SJSA1 (cell line): ENCODE data around the gene TOMM5. TPM values are rescaled to one million over a fixed set of nuclear protein-coding genes. Genes with fewer than 3 reads are reported as not detected.

Experiments used
- DNase-seq, 2 experiments: peaks; one replicate each; pipeline ENCODE4 v3.0.0-alpha.2; 2015 to 2020; ENCODE audit warnings: low spot score in 2 of 2, low read depth in 1 of 2
- H3K27ac ChIP-seq: fragments of 250-450 bp; sonication (Bioruptor Pico); 2 replicates; pipeline ENCODE4 v1.5.1; 2020; ENCODE audit warnings: mild to moderate bottlenecking, moderate library complexity
- H3K27me3 ChIP-seq: fragments of 250-450 bp; sonication (Bioruptor Pico); replicated peaks from 2 replicates; pipeline ENCODE4 v1.5.1; 2020; ENCODE audit warnings: mild to moderate bottlenecking, moderate library complexity
- H3K36me3 ChIP-seq: fragments of 250-450 bp; sonication (Bioruptor Pico); 2 replicates; pipeline ENCODE4 v1.5.1; 2020; ENCODE audit warnings: mild to moderate bottlenecking
- H3K4me1 ChIP-seq: fragments of 250-450 bp; sonication (Bioruptor Pico); replicated peaks from 2 replicates; pipeline ENCODE4 v1.6.1; 2021; ENCODE audit warnings: mild to moderate bottlenecking
- H3K4me3 ChIP-seq: fragments of 250-450 bp; sonication (Bioruptor Pico); 2 replicates; pipeline ENCODE4 v1.5.1; 2020; ENCODE audit warnings: mild to moderate bottlenecking
- H3K9me3 ChIP-seq: fragments of 250-450 bp; sonication (Bioruptor Pico); replicated peaks from 2 replicates; pipeline ENCODE4 v1.5.1; 2020; ENCODE audit warnings: mild to moderate bottlenecking
- total RNA-seq: library from RNA; depleted of rRNA; stranded (reverse); fragments of >200 nt; shearing (Covaris generic); gene quantifications from 2 replicates; pipeline ENCODE4 v1.2.3, GENCODE V29; 2014; rRNA removed

TOMM5 gene
- total RNA-seq, result 131 and 132 TPM in 2 replicates

- H3K27me3 ChIP-seq, result no peaks in the 10 kb centered on the region; the same call in 1 of the 2 replicates
- H3K36me3 ChIP-seq, result peaks cover 12% of the 10 kb centered on the region
- peak within 1 kb of the TSS; percentile 81 for H3K4me3 ChIP-seq
- no peaks in the 10 kb centered on the region for H3K4me1 ChIP-seq
- H3K9me3 ChIP-seq, result no peaks in the 10 kb centered on the region
- peak within 1 kb of the TSS; percentile 62 for H3K27ac ChIP-seq
- peak; percentile 67 to 85 for DNase-seq
Measured at GRCh38 chr9:37592108-37592951, at the start of gene TOMM5. TSS of gene TOMM5 (minus strand) at chr9:37592597. CDS start at chr9:37592532, 65 bp downstream.

GRCh38 chr9:37641331-37641730 is 48.9 kb upstream of the TOMM5 start:
- no peaks in the 10 kb centered on the region for H3K9me3 ChIP-seq
- H3K4me3 ChIP-seq, result no peak overlapping the region
- peaks cover 10% of the 10 kb centered on the region; the same call in 1 of the 2 replicates for H3K27me3 ChIP-seq
- no peaks in the 10 kb centered on the region for H3K4me1 ChIP-seq
- no peak overlapping the region for H3K27ac ChIP-seq
- no peaks in the 10 kb centered on the region for H3K36me3 ChIP-seq
- no peak for DNase-seq

GRCh38 chr9:37640246-37640645 is 47.8 kb upstream of the TOMM5 start:
- no peaks in the 10 kb centered on the region for H3K4me1 ChIP-seq
- H3K36me3 ChIP-seq, result no peaks in the 10 kb centered on the region
- H3K27ac ChIP-seq, result no peak overlapping the region
- no peak for DNase-seq
- no peaks in the 10 kb centered on the region for H3K9me3 ChIP-seq
- H3K4me3 ChIP-seq, result no peak overlapping the region
- peaks cover 3% of the 10 kb centered on the region; the same call in 1 of the 2 replicates for H3K27me3 ChIP-seq

GRCh38 chr9:37639841-37640240 is 47.4 kb upstream of the TOMM5 start:
- H3K27me3 ChIP-seq, result peaks cover 3% of the 10 kb centered on the region; the same call in 1 of the 2 replicates
- H3K4me1 ChIP-seq, result no peaks in the 10 kb centered on the region
- H3K27ac ChIP-seq, result no peak overlapping the region
- no peak for DNase-seq
- no peaks in the 10 kb centered on the region for H3K36me3 ChIP-seq
- no peaks in the 10 kb centered on the region for H3K9me3 ChIP-seq
- H3K4me3 ChIP-seq, result no peak overlapping the region

GRCh38 chr9:37639109-37639762 is 46.8 kb upstream of the TOMM5 start:
- Histone ChIP-seq H3K4me1 (no peaks in the 10 kb centered on the region), H3K27ac (no peak overlapping the region), H3K9me3 (no peaks in the 10 kb centered on the region), H3K27me3 (peaks cover 3% of the 10 kb centered on the region; the same call in 1 of the 2 replicates), H3K36me3 (no peaks in the 10 kb centered on the region), H3K4me3 (no peak overlapping the region)
- DNase-seq, result no peak

GRCh38 chr9:37636511-37637448 is 44.4 kb upstream of the TOMM5 start:
- no peak overlapping the region for H3K4me3 ChIP-seq
- no peaks in the 10 kb centered on the region for H3K4me1 ChIP-seq

GRCh38 chr9:37635808-37636207 is 43.4 kb upstream of the TOMM5 start:
- Histone ChIP-seq H3K27me3 (no peaks in the 10 kb centered on the region), H3K4me3 (no peak overlapping the region), H3K36me3 (no peaks in the 10 kb centered on the region), H3K27ac (no peak overlapping the region), H3K4me1 (no peaks in the 10 kb centered on the region), H3K9me3 (no peaks in the 10 kb centered on the region)
- DNase-seq, result no peak

More at GRCh38 chr9:37636511-37637448, 44.4 kb upstream of the TOMM5 start:
- no peaks in the 10 kb centered on the region for H3K27me3 ChIP-seq
- no peaks in the 10 kb centered on the region for H3K9me3 ChIP-seq
- no peak for DNase-seq
- no peak overlapping the region for H3K27ac ChIP-seq
- H3K36me3 ChIP-seq, result no peaks in the 10 kb centered on the region

- no peaks in the 10 kb centered on the region for H3K27me3 ChIP-seq
- DNase-seq, result no peak
- H3K9me3 ChIP-seq, result no peaks in the 10 kb centered on the region
Measured at GRCh38 chr9:37632479-37632878, 40.1 kb upstream of the TOMM5 start.

GRCh38 chr9:37626708-37627292 is 34.4 kb upstream of the TOMM5 start:
- Histone ChIP-seq H3K4me1 (no peaks in the 10 kb centered on the region), H3K27me3 (no peaks in the 10 kb centered on the region), H3K9me3 (no peaks in the 10 kb centered on the region), H3K27ac (no peak overlapping the region), H3K36me3 (no peaks in the 10 kb centered on the region), H3K4me3 (no peak overlapping the region)
- no peak for DNase-seq

More at GRCh38 chr9:37632479-37632878, 40.1 kb upstream of the TOMM5 start:
- Histone ChIP-seq H3K4me3 (no peak overlapping the region), H3K27ac (no peak overlapping the region), H3K36me3 (no peaks in the 10 kb centered on the region), H3K4me1 (no peaks in the 10 kb centered on the region)

- Histone ChIP-seq H3K27me3 (no peaks in the 10 kb centered on the region), H3K4me3 (no peak overlapping the region), H3K4me1 (no peaks in the 10 kb centered on the region), H3K27ac (no peak overlapping the region), H3K9me3 (no peaks in the 10 kb centered on the region), H3K36me3 (no peaks in the 10 kb centered on the region)
- no peak for DNase-seq
Measured at GRCh38 chr9:37625758-37626147, 33.4 kb upstream of the TOMM5 start.

- H3K27ac ChIP-seq, result no peak overlapping the region
- no peak for DNase-seq
- H3K4me1 ChIP-seq, result no peaks in the 10 kb centered on the region
- no peaks in the 10 kb centered on the region for H3K27me3 ChIP-seq
- no peak overlapping the region for H3K4me3 ChIP-seq
- H3K9me3 ChIP-seq, result no peaks in the 10 kb centered on the region
- no peaks in the 10 kb centered on the region for H3K36me3 ChIP-seq
Measured at GRCh38 chr9:37625036-37625757, 32.8 kb upstream of the TOMM5 start.

- Histone ChIP-seq H3K27ac (no peak overlapping the region), H3K9me3 (no peaks in the 10 kb centered on the region), H3K36me3 (no peaks in the 10 kb centered on the region), H3K27me3 (no peaks in the 10 kb centered on the region), H3K4me1 (no peaks in the 10 kb centered on the region), H3K4me3 (no peak overlapping the region)
- DNase-seq, result no peak
Measured at GRCh38 chr9:37624073-37624472, 31.7 kb upstream of the TOMM5 start.
